ENCODE results near the gene GP2. TPM values are rescaled to one million over a fixed set of nuclear protein-coding genes. Genes with fewer than 3 reads are reported as not detected.

The GP2 gene
- total and polyA plus RNA-seq, 4 donors: 0.09 to 0.31 (median 0.27) TPM

GRCh38 chr16:20311548-20311947 is 15.8 kb downstream of the GP2 start:
- H3K9ac ChIP-seq (ENCODE audit: low read depth in 1 of 2, low read length in 2 of 2): no peak overlapping the region
- H3K27me3 ChIP-seq (ENCODE audit: control insufficient read depth in 4 of 4, insufficient read depth in 4 of 4, low read length in 3 of 4): no peaks in the 10 kb centered on the region
- DNase-seq (ENCODE audit: low spot score): no peak
- 59% methylated on average over 2 of the region's 2 CpGs for WGBS
- H3K9me3 ChIP-seq (ENCODE audit: control insufficient read depth in 4 of 4, low read length in 3 of 4): no peaks in the 10 kb centered on the region
- no peaks in the 10 kb centered on the region for H3K36me3 ChIP-seq (ENCODE audit: control insufficient read depth in 4 of 4, insufficient read depth in 3 of 4, low read depth in 1 of 4, low read length in 3 of 4)
- TF ChIP-seq ATF3 (IDR thresholded peaks at IDR 0.05): no peak
- TF ChIP-seq HNF4A (conservative IDR thresholded peaks at IDR 0.05): no peak
- TF ChIP-seq ZBTB33 (IDR thresholded peaks at IDR 0.05): no peak
- TF ChIP-seq RXRA (IDR thresholded peaks at IDR 0.05): no peak
- TF ChIP-seq NR2F2 (IDR thresholded peaks at IDR 0.05): no peak
- TF ChIP-seq EGR1 (IDR thresholded peaks at IDR 0.05; ENCODE audit: low read depth in 2 of 2): no peak
- no peak for TF ChIP-seq RAD21 (IDR thresholded peaks at IDR 0.05)
- TF ChIP-seq YY1 (IDR thresholded peaks at IDR 0.05): no peak
- no peak overlapping the region for H3K4me3 ChIP-seq (ENCODE audit: low read depth in 1 of 3, low read length in 3 of 3)
- H3K4me1 ChIP-seq (ENCODE audit: control insufficient read depth in 4 of 4, insufficient read depth in 4 of 4, low read length in 3 of 4): no peaks in the 10 kb centered on the region
- no peak overlapping the region for H3K27ac ChIP-seq (ENCODE audit: low read depth in 1 of 2, low read length in 2 of 2)

- no peaks in the 10 kb centered on the region for H3K36me3 ChIP-seq (ENCODE audit: control insufficient read depth in 4 of 4, insufficient read depth in 3 of 4, low read depth in 1 of 4, low read length in 3 of 4)
- WGBS: 85% methylated on average over 11 of the region's 11 CpGs
These were observed 16.6 kb downstream of the GP2 start for GRCh38 chr16:20310421-20311395.

More at GRCh38 chr16:20310421-20311395, 16.6 kb downstream of the GP2 start:
- H3K27ac ChIP-seq (ENCODE audit: low read depth in 1 of 2, low read length in 2 of 2): no peak overlapping the region
- H3K4me1 ChIP-seq (ENCODE audit: control insufficient read depth in 4 of 4, insufficient read depth in 4 of 4, low read length in 3 of 4): no peaks in the 10 kb centered on the region
- TF ChIP-seq FOXA2 (IDR thresholded peaks at IDR 0.05) (no peak), RAD21 (IDR thresholded peaks at IDR 0.05) (no peak), SP1 (IDR thresholded peaks at IDR 0.05) (no peak), MAX (IDR thresholded peaks at IDR 0.05) (no peak), CTCF (IDR thresholded peaks at IDR 0.05; ENCODE audit: low read depth, low read length, missing input control) (no peak), FOXA1 (IDR thresholded peaks at IDR 0.05) (no peak), GABPA (IDR thresholded peaks at IDR 0.05 in 1 of 2, conservative IDR thresholded peaks at IDR 0.05 in 1 of 2) (no peak), JUND (IDR thresholded peaks at IDR 0.05) (no peak)
- H3K27me3 ChIP-seq (ENCODE audit: control insufficient read depth in 4 of 4, insufficient read depth in 4 of 4, low read length in 3 of 4): no peaks in the 10 kb centered on the region
- H3K9me3 ChIP-seq (ENCODE audit: control insufficient read depth in 4 of 4, low read length in 3 of 4): no peaks in the 10 kb centered on the region
- H3K4me3 ChIP-seq (ENCODE audit: low read depth in 1 of 3, low read length in 3 of 3): no peak overlapping the region
- no peak for DNase-seq (ENCODE audit: low spot score)
- H3K9ac ChIP-seq (ENCODE audit: low read depth in 1 of 2, low read length in 2 of 2): no peak overlapping the region

All from liver (tissue), 9 donors.